GM19372 (cell line): ENCODE measurements around the gene MEP1B.

ENCODE experiments used
- ATAC-seq: cut with Tn5 transposase; IDR thresholded peaks from one replicate; pipeline ENCODE4 v1.9.1; 2021; ENCODE audit warnings: mild to moderate bottlenecking, low read depth, moderate library complexity; ENCODE audit not compliant: unreplicated experiment

Gene MEP1B

GRCh38 chr18:32259553-32259952 is 69.7 kb downstream of the MEP1B start:
- ATAC-seq = no peak

- no peak for ATAC-seq
Measured at GRCh38 chr18:32261003-32261402, 71.2 kb downstream of the MEP1B start.

- ATAC-seq = no peak
Measured at GRCh38 chr18:32262092-32262491, 72.3 kb downstream of the MEP1B start.

GRCh38 chr18:32264401-32264800 is 74.6 kb downstream of the MEP1B start:
- no peak for ATAC-seq

GRCh38 chr18:32267463-32267862 is 77.6 kb downstream of the MEP1B start:
- no peak for ATAC-seq
